SK-MEL-5 (cell line): ENCODE measurements around the gene ABHD6. TPM values are rescaled to one million over a fixed set of nuclear protein-coding genes. Genes with fewer than 3 reads are reported as not detected.
"Not testable (repeated sequence)": the region's sequence is repeated elsewhere in the genome, so short reads cannot be mapped to it uniquely, and the experiment has no call there.

Source experiments
- DNase-seq: peaks from one replicate; pipeline ENCODE4 v3.0.0-alpha.2; 2016; ENCODE audit warnings: low read depth, low spot score
- in situ Hi-C: cut with HindIII; loops from 2 replicates; pipeline ENCODE4 v1.10.0; 2016; ENCODE audit warnings: low sequenced_read_pairs, high pct_unique_total_duplicates, low pct_unique_long_range_greater_than_20kb
- total RNA-seq: library from RNA; depleted of rRNA; stranded (reverse); fragments of >200 nt; shearing (Covaris generic); gene quantifications from 2 replicates; pipeline ENCODE4 v1.2.3, GENCODE V29; 2014

ABHD6 gene
- total RNA-seq, 1 experiment from 2014 or later = 43.5 TPM

DNA sequence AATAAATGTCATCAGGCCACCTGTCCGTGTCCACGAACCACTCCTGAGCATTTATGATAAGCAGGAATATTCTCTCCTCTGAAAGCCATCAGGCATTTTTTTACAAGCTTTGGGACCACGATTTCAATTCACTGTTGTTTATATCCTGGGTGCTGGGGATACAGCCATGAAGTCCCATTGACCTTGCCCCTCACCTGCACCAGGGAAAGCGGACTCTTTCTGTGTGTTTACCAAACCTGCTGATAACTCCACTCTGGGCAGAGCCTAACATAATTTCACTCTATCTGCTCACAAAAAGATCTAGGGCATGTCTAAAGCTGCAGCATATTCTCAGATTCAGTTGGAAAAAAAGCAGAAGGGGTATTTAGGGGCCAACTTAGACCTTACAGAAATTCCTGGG, 31.6 kb upstream of the ABHD6 start:
- in situ Hi-C loops = no loop called here
- no peak for DNase-seq

DNA sequence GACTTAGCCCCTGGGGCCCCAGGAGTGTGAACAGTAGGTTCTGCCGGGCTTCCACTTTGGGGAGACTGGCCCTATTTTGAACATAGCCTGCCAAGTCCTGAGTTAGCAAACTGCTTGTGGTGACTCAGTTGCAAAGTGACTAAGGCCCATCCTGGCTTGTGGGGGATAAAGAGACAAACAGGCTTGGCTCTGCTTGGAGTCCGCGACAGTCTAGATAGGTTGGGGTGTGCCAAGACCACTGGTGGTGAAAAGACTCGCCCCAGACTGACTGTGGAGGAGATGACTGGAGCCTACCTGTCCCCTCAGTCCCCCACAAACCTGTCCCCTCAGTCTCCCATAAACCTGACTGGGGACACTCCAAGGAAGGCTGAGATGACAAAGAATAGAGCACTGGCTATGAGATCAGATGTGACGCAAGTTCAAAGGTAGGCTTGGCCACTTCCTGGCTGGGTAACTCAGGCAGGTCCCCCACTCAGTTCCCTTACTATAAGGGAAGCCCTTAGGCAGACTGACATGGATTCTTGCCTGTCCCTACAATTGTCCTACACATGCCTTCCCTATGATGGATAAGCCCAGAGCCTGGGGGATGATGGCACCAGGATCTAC, 31.1 kb upstream of the ABHD6 start:
- in situ Hi-C loops = no loop called here
- no peak for DNase-seq

DNA sequence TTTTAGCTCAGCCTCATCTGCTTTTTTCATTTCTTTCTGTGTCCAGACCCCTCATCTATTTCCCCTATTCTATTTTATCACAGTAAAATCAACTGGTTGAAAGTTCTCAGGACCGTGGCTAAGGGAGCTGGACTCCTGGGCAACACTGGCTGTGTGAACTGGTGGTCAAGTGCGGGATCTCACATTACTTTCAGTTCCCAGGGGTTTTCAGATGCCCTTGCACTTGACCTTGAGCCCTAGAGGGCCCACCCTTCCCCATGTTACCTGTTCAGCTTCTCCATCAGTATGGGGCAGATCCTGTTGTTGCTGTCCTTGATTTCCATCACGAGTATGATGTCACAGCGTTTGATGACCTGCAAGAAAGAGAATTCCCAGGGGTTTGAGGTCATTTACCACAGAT, 29.6 kb upstream of the ABHD6 start:
- in situ Hi-C loops = no loop called here
- DNase-seq = no peak

DNA sequence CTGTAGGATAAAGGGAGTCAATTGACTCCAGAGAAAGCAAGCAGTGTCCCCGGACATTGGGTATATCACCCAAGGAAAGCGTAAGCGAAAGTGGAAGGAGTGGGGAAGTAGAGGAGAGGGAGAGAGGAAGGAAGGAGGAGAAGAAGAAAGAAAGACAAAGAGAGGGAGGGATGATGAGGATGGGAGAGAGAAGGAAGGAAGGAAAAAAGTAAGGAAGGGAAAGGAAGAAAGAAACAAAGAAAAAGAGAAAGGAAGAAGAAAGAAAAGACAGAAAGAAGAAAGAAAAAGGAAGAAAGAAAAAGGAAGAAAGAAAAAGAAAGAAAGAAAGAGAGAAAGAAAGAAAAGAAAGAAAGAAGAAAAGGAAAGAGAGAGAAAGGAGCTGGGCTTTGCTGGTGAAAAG, 27.7 kb upstream of the ABHD6 start:
- in situ Hi-C loops = no loop called here
- no peak for DNase-seq

DNA sequence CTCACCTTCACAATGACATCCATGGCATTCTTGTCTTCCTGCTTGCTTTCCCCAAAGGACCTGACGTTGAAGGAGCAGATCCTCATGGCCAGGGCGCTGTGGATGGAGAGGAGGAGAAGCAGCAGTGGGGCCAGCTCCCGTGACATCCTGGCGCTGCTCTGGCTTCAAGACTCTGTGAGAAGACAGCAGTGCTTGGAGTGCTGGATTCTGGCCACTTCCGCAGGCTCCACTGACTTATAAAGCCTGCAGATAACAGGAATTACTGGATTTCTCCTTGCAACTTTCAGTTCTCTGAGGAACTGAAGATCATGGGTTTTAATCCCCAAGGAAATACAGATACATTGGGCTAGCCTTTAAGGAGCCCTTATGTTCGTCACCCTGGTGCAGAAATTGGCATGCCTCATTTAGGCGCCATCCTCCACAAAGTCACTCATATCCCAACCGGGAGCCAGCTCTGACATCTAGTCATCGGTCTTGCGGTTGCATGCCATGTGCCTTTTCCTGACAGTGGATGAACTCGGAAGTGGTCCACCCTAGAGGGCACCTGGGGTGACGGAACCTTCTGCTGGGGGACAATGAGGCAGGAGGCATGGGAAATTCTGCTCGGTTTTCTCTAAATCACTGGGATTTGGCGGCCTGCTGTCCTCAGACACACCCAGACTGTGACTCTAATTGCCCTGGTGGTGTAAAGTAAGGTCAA, 26.7 kb upstream of the ABHD6 start, which contains the start of gene DNASE1L3:
DNASE1L3 (minus strand) TSS at position 212 of the 700 bp plus-strand sequence; CDS start at position 146, 66 bp downstream.
- DNase-seq = no peak
- in situ Hi-C loops = no loop called here

DNA sequence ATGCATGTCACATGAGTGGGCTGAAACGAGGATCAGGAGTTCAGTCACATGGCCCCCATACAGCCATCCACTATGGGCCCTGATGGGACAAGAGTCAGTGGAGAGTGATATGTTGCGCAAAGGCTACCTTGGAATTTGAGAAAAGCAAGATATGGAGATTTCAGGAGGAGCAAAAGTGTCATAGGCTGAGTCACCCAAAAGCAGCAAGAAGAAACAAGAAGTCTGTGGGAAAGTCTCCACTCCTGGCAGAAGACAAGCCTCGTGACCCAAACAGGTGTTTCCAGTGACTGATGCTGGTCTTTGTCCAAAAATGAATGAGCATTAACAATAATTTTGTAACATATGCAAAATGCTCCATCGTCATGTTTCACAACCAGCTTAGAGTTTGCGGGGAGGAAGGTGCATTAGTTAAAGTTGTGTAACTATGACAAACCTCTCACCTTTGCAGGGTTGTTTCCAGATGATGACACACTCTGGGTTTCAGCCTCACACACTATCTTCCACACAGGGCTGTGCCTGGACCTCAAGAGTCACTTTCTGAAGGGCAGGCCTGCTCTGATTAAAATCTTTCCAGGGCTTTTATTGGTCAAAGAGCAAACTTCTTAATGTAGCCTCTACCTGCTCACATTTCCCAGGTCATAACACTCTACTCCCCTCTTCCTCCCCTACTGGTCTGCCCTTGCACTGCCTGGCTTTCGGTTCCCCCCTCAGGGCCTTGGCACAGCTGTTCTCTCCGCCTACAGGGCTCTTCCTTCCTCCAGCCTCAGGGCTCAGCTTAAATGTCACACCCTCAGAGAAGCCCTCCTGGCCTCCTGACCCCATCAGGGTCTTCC, 22.9 kb upstream of the ABHD6 start:
- no peak for DNase-seq
- in situ Hi-C loops = no loop called here

DNA sequence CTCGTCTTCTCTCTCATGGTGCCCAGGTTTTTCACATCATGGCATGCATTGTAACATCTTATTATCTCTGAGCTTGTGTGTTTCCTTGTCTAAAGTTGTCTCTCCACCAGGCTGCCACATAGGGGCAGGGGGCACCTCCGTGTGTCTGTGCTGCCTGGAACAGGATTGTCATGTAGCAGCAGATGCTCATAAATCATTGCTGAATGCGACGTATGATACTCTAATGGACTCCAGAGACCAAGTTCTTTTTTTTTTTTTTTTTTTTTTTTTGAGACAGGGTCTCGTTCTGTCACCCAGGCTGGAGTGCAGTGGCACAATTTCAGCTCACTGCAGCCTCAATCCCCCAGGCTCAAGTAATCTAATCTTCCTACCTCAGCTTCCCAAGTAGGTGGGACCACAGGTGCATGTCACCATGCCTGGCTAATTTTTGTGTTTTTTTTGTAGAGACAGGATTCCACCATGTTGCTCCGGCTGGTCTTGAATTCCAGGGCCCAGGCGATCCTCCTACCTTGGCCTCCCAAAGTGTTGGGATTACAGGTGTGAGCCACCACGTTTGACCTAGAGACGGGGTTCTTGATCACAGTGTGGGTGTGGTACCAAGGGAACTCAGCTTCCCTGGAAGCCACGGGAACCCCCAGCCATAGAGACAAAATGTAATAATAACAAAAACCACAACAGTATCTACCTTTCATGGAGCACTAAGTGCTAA, 22.1 kb upstream of the ABHD6 start:
- DNase-seq = no peak
- in situ Hi-C loops = no loop called here

DNA sequence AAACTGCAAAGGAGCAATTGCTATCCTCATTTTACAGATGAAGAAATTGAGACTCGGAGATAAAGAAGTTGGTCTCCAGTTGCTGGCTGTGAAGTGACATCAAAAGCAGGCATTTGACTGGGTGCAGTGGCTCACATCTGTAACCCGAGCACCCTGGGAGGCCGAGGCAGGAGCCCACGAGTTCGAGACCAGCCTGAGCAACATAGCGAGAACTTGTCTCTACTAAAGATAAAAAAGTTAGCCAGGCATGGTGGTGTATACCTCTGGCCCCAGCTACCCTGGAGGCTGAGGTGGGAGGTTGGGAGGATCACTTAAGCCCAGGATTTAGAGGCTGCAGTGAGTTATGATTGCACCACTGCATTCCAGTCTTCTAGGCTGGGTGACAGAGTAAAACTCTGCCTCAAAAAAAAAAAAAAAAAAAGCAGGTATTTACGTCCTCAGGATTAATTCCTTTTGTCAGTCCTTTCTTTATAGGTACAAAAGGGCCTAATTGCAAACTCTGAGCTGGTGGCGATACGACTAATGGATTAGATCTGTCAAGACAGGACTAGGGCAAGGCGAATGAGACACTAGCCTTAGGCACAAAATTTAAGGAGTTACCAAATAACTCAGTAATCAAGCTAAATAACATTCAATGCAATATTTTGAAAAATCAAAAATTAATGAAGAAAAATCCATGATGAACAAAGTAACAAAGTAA, 20.9 kb upstream of the ABHD6 start:
- in situ Hi-C loops = no loop called here
- DNase-seq = no peak

DNA sequence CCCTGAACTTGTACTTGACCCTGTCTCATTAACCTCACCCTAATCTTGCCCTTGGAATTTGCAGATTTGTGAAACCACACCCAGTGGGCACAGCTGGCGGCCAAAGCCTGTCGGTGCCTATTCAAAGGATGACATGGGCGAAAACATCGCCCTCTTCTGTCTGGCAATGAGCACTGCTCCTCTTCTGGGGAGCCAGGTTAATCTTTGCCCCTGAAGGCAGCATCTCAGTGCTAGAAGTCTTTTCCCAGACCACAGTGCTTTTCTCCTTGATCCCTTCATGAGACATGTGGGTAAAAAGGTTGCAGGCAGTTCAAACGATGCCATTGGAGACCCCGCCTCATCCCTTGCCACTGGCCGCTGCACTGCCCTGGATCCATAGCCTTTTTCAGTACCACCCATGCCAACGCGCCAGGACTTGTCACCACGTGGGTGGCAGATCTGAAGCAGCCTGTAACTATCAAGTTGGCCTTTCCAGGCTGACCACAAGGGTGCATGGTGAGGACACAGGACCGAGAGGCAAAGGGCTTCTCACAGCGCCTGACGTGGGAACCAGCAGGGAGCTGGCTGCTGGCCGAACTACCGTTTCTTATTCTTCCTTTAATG, 20.3 kb upstream of the ABHD6 start:
- in situ Hi-C loops = no loop called here
- peak; percentile 96 for DNase-seq

DNA sequence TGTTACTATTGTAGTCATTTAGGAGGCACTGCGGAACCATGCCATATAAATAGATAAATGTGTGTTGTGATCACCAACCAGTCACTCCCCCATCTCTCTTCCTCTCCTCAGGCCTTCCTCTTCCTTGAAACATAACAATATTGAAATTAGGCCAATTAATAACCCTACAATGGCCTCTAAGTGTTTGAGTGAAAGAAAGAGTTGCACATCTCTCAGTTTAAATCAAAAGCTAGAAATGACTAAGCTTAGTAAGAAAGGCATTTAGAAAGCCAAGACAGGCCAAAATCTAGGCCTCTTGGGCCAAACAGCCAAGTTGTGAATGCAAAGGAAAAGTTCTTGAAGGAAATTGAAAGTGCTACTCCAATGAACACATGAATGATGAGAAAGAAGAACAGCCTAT, 18.7 kb upstream of the ABHD6 start:
- DNase-seq = no peak
- in situ Hi-C loops = no loop called here

DNA sequence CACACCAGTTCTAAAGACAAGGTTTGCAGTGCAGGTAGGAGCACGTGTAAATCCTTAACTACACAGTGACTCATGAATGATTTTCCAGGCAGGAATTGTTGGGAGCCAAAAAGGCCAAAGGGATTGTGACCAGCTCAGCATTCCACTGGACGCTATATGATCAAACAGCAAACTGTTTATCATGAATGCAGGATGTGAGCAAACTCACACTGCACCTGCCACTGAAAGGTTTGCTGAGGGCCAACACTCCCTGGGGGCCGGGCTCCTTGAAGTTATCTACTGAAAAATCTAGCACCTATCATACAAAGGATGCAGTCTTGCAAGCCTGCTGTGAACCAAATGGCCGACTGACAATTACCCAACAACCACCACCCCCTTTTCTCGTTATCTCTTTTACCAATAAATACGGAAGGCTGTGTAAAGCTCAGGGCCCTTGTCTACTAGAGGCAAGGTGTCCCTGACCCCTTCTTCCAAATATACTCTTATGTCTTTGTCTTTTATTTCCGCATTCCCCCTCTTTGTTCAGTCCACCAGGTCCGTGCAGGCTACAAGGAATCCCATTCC, 15.3 kb upstream of the ABHD6 start:
- in situ Hi-C loops = no loop called here
- DNase-seq = no peak

DNA sequence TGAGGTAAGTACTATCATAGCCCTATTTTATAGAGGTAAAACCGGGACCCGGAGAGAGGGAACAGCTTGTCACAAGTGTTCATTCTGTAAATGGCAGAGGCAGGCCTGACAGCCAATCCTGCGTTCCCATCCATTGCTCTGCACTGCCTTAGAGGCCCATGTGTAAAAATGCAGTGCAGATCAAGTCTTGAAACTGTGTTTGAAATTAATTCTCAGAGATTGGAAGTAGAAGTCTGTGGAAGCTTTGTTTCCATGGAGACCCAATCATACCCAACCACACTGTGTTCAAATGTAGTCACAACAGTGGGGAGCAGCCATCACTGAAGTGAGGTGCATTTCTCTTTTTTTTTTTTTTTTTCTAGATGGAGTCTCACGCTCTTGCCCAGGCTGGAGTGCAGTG, 13.7 kb upstream of the ABHD6 start:
- no peak for DNase-seq
- in situ Hi-C loops = no loop called here

DNA sequence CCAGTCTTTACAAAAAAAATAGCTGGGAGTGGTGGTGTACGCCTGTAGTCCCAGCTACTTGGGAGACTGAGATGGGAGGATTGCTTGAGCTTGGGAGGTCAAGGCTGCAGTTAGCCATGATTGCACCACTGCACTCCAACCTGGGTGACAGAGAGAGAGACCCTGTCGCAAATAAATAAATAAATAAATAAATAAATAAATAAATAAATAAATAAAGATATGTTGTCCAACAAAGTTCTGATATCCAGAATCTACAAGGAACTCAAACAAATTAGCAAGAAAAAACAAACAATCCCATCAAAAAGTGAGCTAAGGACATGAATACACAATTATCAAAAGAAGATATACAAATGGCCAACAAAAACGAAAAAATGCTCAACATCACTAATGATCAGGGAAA, 9.7 kb upstream of the ABHD6 start:
- DNase-seq, in situ Hi-C loops: not testable (repeated sequence)

DNA sequence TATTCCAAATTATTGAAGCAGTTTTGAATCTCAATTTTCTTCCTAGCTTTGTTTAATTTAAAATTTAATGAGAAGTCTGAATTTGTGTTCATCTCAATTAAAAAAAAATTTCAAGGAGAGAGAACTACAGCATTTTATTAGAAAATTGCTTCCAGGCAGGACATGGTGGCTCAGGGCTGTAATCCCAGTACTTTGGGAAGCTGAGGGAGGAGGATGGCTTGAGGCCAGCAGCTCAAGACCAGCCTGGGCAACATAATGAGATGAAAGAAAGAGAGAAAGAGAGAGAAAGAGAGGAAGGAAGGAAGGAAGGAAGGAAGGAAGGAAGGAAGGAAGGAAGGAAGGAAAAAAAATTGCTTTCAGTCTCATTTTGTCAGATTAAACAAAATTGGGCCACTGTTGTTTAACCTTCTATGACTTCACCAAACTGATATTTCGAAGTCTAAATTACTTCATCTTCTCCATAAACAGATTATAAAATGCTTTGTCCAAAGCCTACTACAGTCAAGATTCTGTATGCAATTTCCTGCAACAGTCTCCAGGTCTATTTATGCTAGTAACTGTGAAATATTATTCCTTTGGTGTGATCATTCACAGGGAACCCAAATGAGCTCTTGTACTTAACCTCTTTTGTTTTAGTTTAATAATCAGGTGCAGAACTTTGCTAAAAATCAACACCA, 6.6 kb upstream of the ABHD6 start:
- no peak for DNase-seq

DNA sequence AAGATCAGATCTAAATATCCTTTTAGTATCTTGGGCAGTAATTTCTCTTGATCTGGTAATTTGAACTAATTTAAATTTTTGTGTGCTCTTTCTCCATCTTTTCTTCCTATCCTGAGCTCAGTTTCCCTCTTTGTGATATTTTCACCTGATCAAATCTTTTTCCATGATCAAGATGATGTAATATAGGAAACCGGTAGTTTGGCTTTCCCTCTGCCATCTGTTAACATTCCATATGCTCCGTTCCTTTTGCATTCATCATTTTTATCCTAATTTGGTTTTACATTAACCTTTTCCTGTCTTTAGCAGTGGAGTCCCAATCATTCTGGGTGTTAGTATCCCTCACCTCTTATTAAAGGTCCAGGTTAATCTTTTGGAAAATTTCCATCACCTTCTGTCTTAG, 5.9 kb upstream of the ABHD6 start:
- in situ Hi-C loops = no loop called here
- DNase-seq = no peak

More for the DNA sequence above, 6.6 kb upstream of the ABHD6 start:
- in situ Hi-C loops = no loop called here

DNA sequence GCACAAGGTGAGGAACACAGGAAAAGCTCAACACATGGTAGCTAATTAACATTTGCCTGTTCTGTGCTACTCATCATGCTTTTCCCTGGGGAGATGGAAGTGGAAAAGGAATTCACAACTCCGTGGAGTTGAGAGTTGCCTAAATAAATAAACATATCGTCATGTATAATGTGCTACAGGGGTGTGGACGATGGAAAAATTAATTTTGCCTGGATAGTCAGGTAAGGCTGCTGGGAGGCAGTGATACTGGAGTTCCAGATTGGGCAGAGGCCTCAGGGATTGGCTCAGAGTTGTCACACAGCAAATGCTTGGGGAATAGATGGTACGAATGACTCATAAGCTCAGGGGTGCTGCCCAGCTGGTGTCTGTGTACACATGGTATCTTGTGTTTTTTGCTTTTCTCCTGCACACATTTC, 3.1 kb upstream of the ABHD6 start:
- in situ Hi-C loops = no loop called here
- no peak for DNase-seq
